ENCODE data around the gene RTP2. TPM values are rescaled to one million over a fixed set of nuclear protein-coding genes. Genes with fewer than 3 reads are reported as not detected.
A peak's percentile ranks its signal among the peaks of the same experiment; 100 is the strongest.

Gene RTP2
- total and polyA plus RNA-seq, 9 of the 15 experiments (the other 6 are each of a cell fraction or from before 2014, with no cell fraction given): not detected

DNA sequence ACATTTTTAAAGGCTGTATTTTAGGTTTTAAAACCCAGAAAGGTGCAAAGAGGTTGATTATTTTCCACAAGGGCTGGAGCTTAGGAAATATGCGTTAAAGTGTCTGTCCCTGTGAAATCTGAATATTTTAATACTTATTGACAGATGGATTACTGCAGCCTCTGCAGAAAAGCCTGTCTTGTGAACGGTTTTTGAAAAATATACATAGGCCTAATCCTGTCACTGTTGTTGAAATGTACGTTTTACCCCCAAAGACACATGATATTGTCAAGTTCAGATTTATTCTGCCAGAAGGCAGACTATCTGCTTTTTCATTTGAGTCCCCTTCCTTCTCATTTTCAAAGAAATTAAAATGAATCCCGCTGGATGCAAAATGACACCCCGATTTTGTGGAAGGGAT lies 45.1 kb upstream of the RTP2 start:
- no peak for ATAC-seq
- in situ Hi-C loops (cut with MboI): loop anchor here (25.0 kb wide), 1 partner anchor 1390 kb away; no protein-coding TSS in a partner anchor
- intact Hi-C loops (cut with micrococcal nuclease): loop anchor here (5.0 to 10.0 kb wide), 5 partner anchors 167 to 997 kb away; no protein-coding TSS in a partner anchor
- H3K27ac ChIP-seq (ENCODE audit: extremely low read depth, low read depth, low read length): peak overlapping the region; percentile 95
- H3K9me3 ChIP-seq (replicated peaks; ENCODE audit: control insufficient read depth, insufficient read depth, low read depth, low read length): no peaks in the 10 kb centered on the region
- H3K4me1 ChIP-seq (replicated peaks in 1 of 2; ENCODE audit: control insufficient read depth in 2 of 2, insufficient read depth in 2 of 2, low read length in 2 of 2): peaks cover 3 to 6% of the 10 kb centered on the region in 2 experiments
- H3K4me2 ChIP-seq (ENCODE audit: insufficient read depth, low read length): peak overlapping the region; percentile 56
- TF ChIP-seq SMARCC2 (IDR thresholded peaks at IDR 0.05; ENCODE audit: low read depth) (no peak), E4F1 (CRISPR knock-in tag; IDR thresholded peaks at IDR 0.05; ENCODE audit: borderline replicate concordance) (0 out of 2 replicates have a peak, but pooled peaks have one; percentile 58)
- ChIA-PET POLR2A (interaction anchor here (0.6 kb wide), 1 partner anchor 1889 kb away, joined by 3 read pairs; no protein-coding TSS in a partner anchor), CTCF (ENCODE audit: low intra/inter-chr PET ratio) (interaction anchor here (1.1 kb wide), 1 partner anchor 9 kb away, joined by 3 read pairs; no protein-coding TSS in a partner anchor)
- BruUV-seq (replicated peaks): no TSS peak
- H3K4me3 ChIP-seq: peak overlapping the region; percentile 87
- H2AFZ ChIP-seq (ENCODE audit: low read depth, low read length): peak overlapping the region; percentile 48
- WGBS (ENCODE audit: insufficient coverage, low coverage, missing lambda C conversion rate): 15% methylated on average over 5 of the region's 5 CpGs
- FAIRE-seq: no peak
- DNase-seq (ENCODE audit: extremely low read depth in 1 of 4, low spot score in 3 of 4): peak in 1 of 4 experiments; percentile 5
- peaks cover 46% of the 10 kb centered on the region for H3K79me2 ChIP-seq (ENCODE audit: control insufficient read depth, insufficient read depth, low read length)
- no peaks in the 10 kb centered on the region for H3K36me3 ChIP-seq (ENCODE audit: control insufficient read depth, insufficient read depth, low read length)
- peak overlapping the region in 1 of 2 experiments; percentile 98; a peak in 2 of 4 replicates for H3K9ac ChIP-seq (ENCODE audit: insufficient read depth in 1 of 2, low read depth in 2 of 2, low read length in 2 of 2)
- H3K9me1 ChIP-seq (ENCODE audit: control insufficient read depth, insufficient read depth, low read length): no peaks in the 10 kb centered on the region
- H4K20me1 ChIP-seq (replicated peaks; ENCODE audit: control insufficient read depth, insufficient read depth, low read length): no peaks in the 10 kb centered on the region
- no peaks in the 10 kb centered on the region for H3K27me3 ChIP-seq (ENCODE audit: control insufficient read depth in 2 of 2, insufficient read depth in 2 of 2, low read length in 2 of 2)

All from K562 (cell line).